ENCODE data around the gene PRKAG2.

GRCh38 chr7:151726652-151727578 lies 150.0 kb downstream of the PRKAG2 start:
- no peak for TF ChIP-seq CTCF (IDR thresholded peaks at IDR 0.05 in 8 of 11, conservative IDR thresholded peaks at IDR 0.05 in 3 of 11)
- peak in 1 of 3 donors; percentile 8 for TF ChIP-seq POLR2AphosphoS5 (IDR thresholded peaks at IDR 0.05)
